Activated T-cell treated with anti-CD3 and anti-CD28 coated beads, Interleukin-2, amount 50 U/mL, for 24 hours (primary cell): Measurements from ENCODE around the gene RSRP1.

ENCODE experiments used
- DNase-seq: peaks from one replicate; pipeline ENCODE4 v3.0.0-alpha.2; 2020
- H3K27ac Mint-ChIP-seq: 2 replicates; pipeline ENCODE4 v1.8.0; 2020; ENCODE audit warnings: mild to moderate bottlenecking, mixed read lengths
- H3K27me3 Mint-ChIP-seq: 2 replicates; pipeline ENCODE4 v1.8.0; 2020; ENCODE audit warnings: mixed read lengths
- H3K36me3 Mint-ChIP-seq: 2 replicates; pipeline ENCODE4 v1.8.0; 2020; ENCODE audit warnings: low read depth, mixed read lengths
- H3K4me1 Mint-ChIP-seq: 2 replicates; pipeline ENCODE4 v1.8.0; 2020; ENCODE audit warnings: low read depth, mixed read lengths
- H3K4me3 Mint-ChIP-seq: 2 replicates; pipeline ENCODE4 v1.8.0; 2020; ENCODE audit warnings: mild to moderate bottlenecking, moderate library complexity, mixed read lengths
- H3K9me3 Mint-ChIP-seq: 2 replicates; pipeline ENCODE4 v1.8.0; 2020; ENCODE audit warnings: mixed read lengths

RSRP1 gene

GRCh38 chr1:25197235-25197975 is 49.8 kb downstream of the RSRP1 start:
- Mint-ChIP-seq H3K27me3 (no peaks in the 10 kb centered on the region), H3K27ac (no peak overlapping the region), H3K36me3 (no peaks in the 10 kb centered on the region), H3K4me1 (peaks cover 16% of the 10 kb centered on the region), H3K4me3 (no peak overlapping the region), H3K9me3 (no peaks in the 10 kb centered on the region)
- no peak for DNase-seq

GRCh38 chr1:25196830-25197229 is 50.4 kb downstream of the RSRP1 start:
- Mint-ChIP-seq H3K27ac (no peak overlapping the region), H3K9me3 (no peaks in the 10 kb centered on the region), H3K36me3 (no peaks in the 10 kb centered on the region), H3K4me3 (no peak overlapping the region), H3K27me3 (no peaks in the 10 kb centered on the region), H3K4me1 (peaks cover 16% of the 10 kb centered on the region)
- DNase-seq = no peak

- Mint-ChIP-seq H3K9me3 (no peaks in the 10 kb centered on the region), H3K27ac (no peak overlapping the region), H3K4me3 (no peak overlapping the region), H3K27me3 (no peaks in the 10 kb centered on the region), H3K4me1 (peaks cover 16% of the 10 kb centered on the region), H3K36me3 (no peaks in the 10 kb centered on the region)
- DNase-seq = no peak
These were observed 51.4 kb downstream of the RSRP1 start for GRCh38 chr1:25195835-25196234.

- Mint-ChIP-seq H3K9me3 (no peaks in the 10 kb centered on the region), H3K4me1 (peaks cover 16% of the 10 kb centered on the region), H3K36me3 (no peaks in the 10 kb centered on the region), H3K4me3 (no peak overlapping the region), H3K27ac (no peak overlapping the region), H3K27me3 (no peaks in the 10 kb centered on the region)
- no peak for DNase-seq
These were observed 52.7 kb downstream of the RSRP1 start for GRCh38 chr1:25194572-25195020.

- Mint-ChIP-seq H3K9me3 (no peaks in the 10 kb centered on the region), H3K4me1 (peaks cover 16% of the 10 kb centered on the region), H3K36me3 (no peaks in the 10 kb centered on the region), H3K27me3 (no peaks in the 10 kb centered on the region), H3K27ac (no peak overlapping the region), H3K4me3 (no peak overlapping the region)
- no peak for DNase-seq
These were observed 53.2 kb downstream of the RSRP1 start for GRCh38 chr1:25194054-25194453.

GRCh38 chr1:25193229-25193628 is 54.0 kb downstream of the RSRP1 start:
- H3K4me3 Mint-ChIP-seq = no peak overlapping the region
- no peaks in the 10 kb centered on the region for H3K36me3 Mint-ChIP-seq
- H3K27ac Mint-ChIP-seq = no peak overlapping the region
- H3K9me3 Mint-ChIP-seq = no peaks in the 10 kb centered on the region
- H3K27me3 Mint-ChIP-seq = no peaks in the 10 kb centered on the region
- peaks cover 8% of the 10 kb centered on the region for H3K4me1 Mint-ChIP-seq
- no peak for DNase-seq
